Gastrocnemius medialis (tissue), 4 donors: ENCODE measurements around the gene MIPOL1. TPM values are rescaled to one million over a fixed set of nuclear protein-coding genes. Genes with fewer than 3 reads are reported as not detected.

Experiments used
- ATAC-seq, 2 donors: fragments of 150-250 bp; one replicate each; pipeline ENCODE4 v1.9.1; 2016
- DNase-seq, 2 donors: peaks; one replicate each; pipeline ENCODE4 v3.0.0-alpha.2; 2019
- H3K27ac ChIP-seq, 4 donors: fragments of 200-600 bp; sonication (generic); 1 replicate in 1 of 4; 2 replicates in 3 of 4; pipeline ENCODE4 v1.5.1; 2016 to 2018; ENCODE audit warnings: mild to moderate bottlenecking in 2 of 4, moderate library complexity in 1 of 4
- H3K27me3 ChIP-seq, 3 donors: fragments of 200-600 bp; sonication (generic) in 2 of 3; 1 replicate in 1 of 3; 2 replicates in 2 of 3; pipeline versions ENCODE4 v1.5.1 to v1.6.0; 2016 to 2019; ENCODE audit warnings: mild to moderate bottlenecking in 1 of 3, moderate library complexity in 1 of 3
- H3K36me3 ChIP-seq, 2 donors: fragments of 200-600 bp; sonication (generic) in 1 of 2; one replicate each; pipeline ENCODE4 v1.5.1; 2017 to 2018
- H3K4me1 ChIP-seq, 2 donors: fragments of 200-600 bp; sonication (generic) in 1 of 2; one replicate each; pipeline ENCODE4 v1.5.1; 2016 to 2017; ENCODE audit warnings: mild to moderate bottlenecking in 2 of 2
- H3K4me3 ChIP-seq, 4 donors: fragments of 200-600 bp; sonication (generic) in 3 of 4; 1 replicate in 1 of 4; 2 replicates in 3 of 4; pipeline ENCODE4 v1.5.1; 2016 to 2019; ENCODE audit warnings: mild to moderate bottlenecking in 2 of 4
- H3K9me3 ChIP-seq, 3 donors: fragments of 200-600 bp; sonication (generic) in 2 of 3; 1 replicate in 1 of 3; 2 replicates in 2 of 3; pipeline ENCODE4 v1.5.1; 2016 to 2019
- CTCF ChIP-seq, 5 experiments: fragments of 450-650 bp in 3 of 5; fragments of 200-600 bp in 2 of 5; sonication (generic) in 2 of 5; IDR thresholded peaks in 4 of 5; conservative IDR thresholded peaks in 1 of 5; 1 replicate in 4 of 5; 2 replicates in 1 of 5; pipeline ENCODE4 v1.5.1; 2016 to 2019; ENCODE audit warnings: antibody characterized with exemption in 5 of 5, mild to moderate bottlenecking in 3 of 5, moderate library complexity in 3 of 5
- POLR2A ChIP-seq, 2 donors: fragments of 450-650 bp; IDR thresholded peaks; one replicate each; pipeline ENCODE4 v1.6.1; 2017; ENCODE audit warnings: antibody characterized with exemption in 2 of 2, mild to moderate bottlenecking in 2 of 2, moderate library complexity in 2 of 2
- in situ Hi-C, 4 donors: fragments of 200-750 bp; cut with MboI; loops; one replicate each; pipeline versions ENCODE4 v1.15.0 to v1.8.0; 2017; ENCODE audit warnings: low sequenced_read_pairs in 4 of 4
- intact Hi-C: fragments of 100-400 bp; cut with DNase I; formaldehyde crosslinking; loops from one replicate; pipeline ENCODE4 v1.15.1; 2023; ENCODE audit warnings: low total_unique reads
- total RNA-seq, 4 donors: library from RNA; depleted of rRNA; stranded (reverse); fragments of >200 nt; gene quantifications; one replicate each; pipeline versions ENCODE4 v1.1.0 to v1.2.3, GENCODE V29; 2016

The MIPOL1 gene
- total RNA-seq, 4 donors from 2014 or later, result 3.1 to 13.7 (median 4.1) TPM

GRCh38 chr14:37600880-37601741 lies 403.4 kb downstream of the MIPOL1 start:
- no peak for ATAC-seq
- H3K4me1 ChIP-seq, result peaks cover 0 to 16% of the 10 kb centered on the region in 2 donors
- no peak overlapping the region for H3K27ac ChIP-seq
- TF ChIP-seq POLR2A (IDR thresholded peaks at IDR 0.05) (no peak), CTCF (IDR thresholded peaks at IDR 0.05 in 4 of 5, conservative IDR thresholded peaks at IDR 0.05 in 1 of 5) (no peak)
- H3K9me3 ChIP-seq, result no peaks in the 10 kb centered on the region
- peaks cover 87 to 99% (median 96%) of the 10 kb centered on the region in 3 donors for H3K27me3 ChIP-seq
- H3K4me3 ChIP-seq, result no peak overlapping the region
- DNase-seq, result no peak
- intact Hi-C loops (no loop called here), in situ Hi-C loops (loop anchor here in 1 of 4 donors (25.0 kb wide), 1 partner anchor 939 kb away; the partner anchor contains the start of gene PAX9)
- no peaks in the 10 kb centered on the region for H3K36me3 ChIP-seq

GRCh38 chr14:37601865-37602264 lies 404.1 kb downstream of the MIPOL1 start:
- TF ChIP-seq POLR2A (IDR thresholded peaks at IDR 0.05) (no peak), CTCF (IDR thresholded peaks at IDR 0.05 in 4 of 5, conservative IDR thresholded peaks at IDR 0.05 in 1 of 5) (no peak)
- no peaks in the 10 kb centered on the region for H3K36me3 ChIP-seq
- peaks cover 0 to 16% of the 10 kb centered on the region in 2 donors for H3K4me1 ChIP-seq
- DNase-seq (no peak), ATAC-seq (no peak)
- H3K4me3 ChIP-seq, result no peak overlapping the region
- in situ Hi-C loops, result loop anchor here in 1 of 4 donors (25.0 kb wide), 1 partner anchor 940 kb away; the partner anchor contains the start of gene PAX9
- no peaks in the 10 kb centered on the region for H3K9me3 ChIP-seq
- H3K27ac ChIP-seq, result no peak overlapping the region
- peaks cover 80 to 93% (median 91%) of the 10 kb centered on the region in 3 donors for H3K27me3 ChIP-seq
- intact Hi-C loops, result no loop called here

Other genes starting within 250 kb of the MIPOL1 start
- gene SLC25A21, start 25.3 kb upstream of the MIPOL1 start, total RNA-seq, result 1 to 10 TPM in 1 of 4 donors, not detected in 3; 1.9 TPM